KG1 (cell line): ENCODE data around the gene HMCN1.
"Not testable (repeated sequence)": the region's sequence is repeated elsewhere in the genome, so short reads cannot be mapped to it uniquely, and the experiment has no call there.

ENCODE experiments used
- DNase-seq: peaks from one replicate; lab custom pipeline; 2025; lab: John Stamatoyannopoulos, UW

HMCN1 gene

GRCh38 chr1:185741551-185741950, 7.4 kb downstream of the HMCN1 start:
- DNase-seq, result no peak

GRCh38 chr1:185742403-185742802, 8.2 kb downstream of the HMCN1 start:
- DNase-seq, result no peak

GRCh38 chr1:185745165-185745564, 11.0 kb downstream of the HMCN1 start:
- no peak for DNase-seq

- DNase-seq, result no peak
Observed at GRCh38 chr1:185759061-185759460, 24.9 kb downstream of the HMCN1 start.

GRCh38 chr1:185761841-185762240, 27.6 kb downstream of the HMCN1 start:
- no peak for DNase-seq

GRCh38 chr1:185767508-185768120, 33.4 kb downstream of the HMCN1 start:
- DNase-seq, result no peak

GRCh38 chr1:185768371-185768770, 34.2 kb downstream of the HMCN1 start:
- no peak for DNase-seq

- no peak for DNase-seq
Observed at GRCh38 chr1:185769136-185769535, 34.9 kb downstream of the HMCN1 start.

- no peak for DNase-seq
Observed at GRCh38 chr1:185774394-185774793, 40.2 kb downstream of the HMCN1 start.

- DNase-seq, result no peak
Observed at GRCh38 chr1:185775501-185775900, 41.3 kb downstream of the HMCN1 start.

GRCh38 chr1:185776522-185776921, 42.3 kb downstream of the HMCN1 start:
- DNase-seq, result no peak

- DNase-seq, result not testable (repeated sequence)
Observed at GRCh38 chr1:185783860-185784259, 49.7 kb downstream of the HMCN1 start.

GRCh38 chr1:185785586-185785985, 51.4 kb downstream of the HMCN1 start:
- DNase-seq, result no peak

GRCh38 chr1:185786524-185786923, 52.3 kb downstream of the HMCN1 start:
- DNase-seq, result no peak

GRCh38 chr1:185787238-185787637, 53.0 kb downstream of the HMCN1 start:
- DNase-seq, result no peak

GRCh38 chr1:185788386-185788785, 54.2 kb downstream of the HMCN1 start:
- no peak for DNase-seq

GRCh38 chr1:185789501-185790193, 55.5 kb downstream of the HMCN1 start:
- DNase-seq, result no peak

- DNase-seq, result no peak
Observed at GRCh38 chr1:185790194-185790735, 56.1 kb downstream of the HMCN1 start.

- no peak for DNase-seq
Observed at GRCh38 chr1:185792040-185792439, 57.8 kb downstream of the HMCN1 start.

GRCh38 chr1:185794495-185794894, 60.3 kb downstream of the HMCN1 start:
- DNase-seq, result not testable (repeated sequence)

GRCh38 chr1:185795181-185795580, 61.0 kb downstream of the HMCN1 start:
- no peak for DNase-seq

GRCh38 chr1:185798505-185798904, 64.3 kb downstream of the HMCN1 start:
- no peak for DNase-seq

GRCh38 chr1:185803241-185803640, 69.0 kb downstream of the HMCN1 start:
- no peak for DNase-seq

GRCh38 chr1:185804206-185804605, 70.0 kb downstream of the HMCN1 start:
- DNase-seq, result no peak
